Transverse colon (tissue), 4 donors: ENCODE data around the gene CFAP299. TPM values are rescaled to one million over a fixed set of nuclear protein-coding genes. Genes with fewer than 3 reads are reported as not detected.

Source experiments
- DNase-seq: peaks from one replicate; pipeline ENCODE4 v3.0.0-alpha.2; 2019
- H3K27ac ChIP-seq, 4 donors: fragments of 200-600 bp; sonication (generic); 2 replicates each; pipeline ENCODE4 v1.5.1; 2016 to 2018; ENCODE audit warnings: inconsistent platforms in 4 of 4
- H3K27me3 ChIP-seq: fragments of 200-600 bp; sonication (generic); 2 replicates; pipeline ENCODE4 v1.5.1; 2017; ENCODE audit warnings: inconsistent platforms
- H3K36me3 ChIP-seq, 4 donors: fragments of 200-600 bp; sonication (generic); 2 replicates each; pipeline ENCODE4 v1.5.1; 2017 to 2019; ENCODE audit warnings: inconsistent platforms in 4 of 4
- H3K4me1 ChIP-seq, 4 donors: fragments of 200-600 bp; sonication (generic); 2 replicates each; pipeline ENCODE4 v1.5.1; 2017 to 2020; ENCODE audit warnings: inconsistent platforms in 4 of 4
- H3K4me3 ChIP-seq, 4 donors: fragments of 200-600 bp; sonication (generic); 1 replicate in 1 of 4; 2 replicates in 3 of 4; pipeline versions ENCODE4 v1.5.1 to v1.6.1; 2017 to 2019; ENCODE audit warnings: inconsistent platforms in 4 of 4
- H3K9me3 ChIP-seq, 2 donors: fragments of 200-600 bp; sonication (generic); 2 replicates each; pipeline ENCODE4 v1.5.1; 2017 to 2019; ENCODE audit warnings: inconsistent platforms in 2 of 2
- EP300 ChIP-seq: sonication (generic); formaldehyde crosslinking; IDR thresholded peaks from one replicate; pipeline ENCODE4 v1.6.1; 2017; ENCODE audit warnings: antibody characterized with exemption, low read depth
- POLR2A ChIP-seq: fragments of 450-650 bp; IDR thresholded peaks from one replicate; pipeline ENCODE4 v1.6.1; 2016; ENCODE audit warnings: antibody characterized with exemption, mild to moderate bottlenecking, moderate library complexity
- POLR2AphosphoS5 ChIP-seq, 3 donors: sonication (generic); formaldehyde crosslinking; IDR thresholded peaks; one replicate each; pipeline ENCODE4 v1.6.1; 2016; ENCODE audit warnings: antibody characterized with exemption in 3 of 3
- WGBS, 2 donors: methylation state at CpG; one replicate each; pipeline ENCODE4 v1.1.5; 2018; ENCODE audit warnings: low coverage in 1 of 2; 5-methylcytosine and 5-hydroxymethylcytosine counted together
- in situ Hi-C, 4 donors: fragments of 200-750 bp; cut with MboI; loops; one replicate each; pipeline versions ENCODE4 v1.15.0 to v1.15.1; 2017; ENCODE audit warnings: low sequenced_read_pairs in 3 of 4, low pct_ligation_motif_present in 1 of 4, low pct_unique_long_range_greater_than_20kb in 1 of 4
- intact Hi-C: fragments of 100-400 bp; cut with DNase I; formaldehyde crosslinking; loops from one replicate; pipeline ENCODE4 v1.15.1; 2023; ENCODE audit warnings: low total_unique reads
- total RNA-seq, 4 donors: library from RNA; depleted of rRNA; stranded (reverse); fragments of >200 nt; gene quantifications; one replicate each; pipeline ENCODE4 v1.1.0, GENCODE V29; 2016
- TF ChIP-seq, protein P1 (sequence below), 5 experiments: fragments of 200-600 bp in 3 of 5; fragments of 450-650 bp in 2 of 5; sonication (generic) in 3 of 5; IDR thresholded peaks; 1 replicate in 2 of 5; 2 replicates in 3 of 5; pipeline ENCODE4 v1.5.1; 2016 to 2017; ENCODE audit warnings: antibody characterized with exemption in 5 of 5, inconsistent platforms in 3 of 5, mild to moderate bottlenecking in 2 of 5, moderate library complexity in 1 of 5

The CFAP299 gene
- total RNA-seq, 4 donors from 2014 or later = not detected

DNA sequence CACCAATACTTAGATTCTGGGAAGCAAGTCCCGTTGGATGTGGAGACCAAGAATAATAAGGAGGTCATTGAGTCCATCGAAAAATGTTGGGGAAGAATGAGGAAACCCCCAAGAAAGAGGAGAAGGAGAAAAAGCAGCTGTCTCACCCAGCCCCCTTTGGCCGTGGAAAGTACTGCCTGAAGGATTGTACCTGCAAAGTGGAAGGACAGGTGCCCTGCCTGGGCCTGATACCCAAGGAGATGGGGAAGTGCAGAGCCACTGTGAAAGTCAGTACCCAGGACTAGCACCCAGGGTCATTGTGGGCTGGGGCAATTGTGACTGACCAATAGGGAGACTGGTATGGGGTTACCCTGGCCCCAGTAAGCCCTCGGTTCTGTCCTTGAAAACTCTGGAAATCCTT is 13.8 kb upstream of the CFAP299 start:
- no peaks in the 10 kb centered on the region for H3K9me3 ChIP-seq
- H3K4me1 ChIP-seq = no peaks in the 10 kb centered on the region
- TF ChIP-seq POLR2AphosphoS5 (IDR thresholded peaks at IDR 0.05) (no peak), EP300 (no peak), POLR2A (no peak)
- TF ChIP-seq, protein P1, sequence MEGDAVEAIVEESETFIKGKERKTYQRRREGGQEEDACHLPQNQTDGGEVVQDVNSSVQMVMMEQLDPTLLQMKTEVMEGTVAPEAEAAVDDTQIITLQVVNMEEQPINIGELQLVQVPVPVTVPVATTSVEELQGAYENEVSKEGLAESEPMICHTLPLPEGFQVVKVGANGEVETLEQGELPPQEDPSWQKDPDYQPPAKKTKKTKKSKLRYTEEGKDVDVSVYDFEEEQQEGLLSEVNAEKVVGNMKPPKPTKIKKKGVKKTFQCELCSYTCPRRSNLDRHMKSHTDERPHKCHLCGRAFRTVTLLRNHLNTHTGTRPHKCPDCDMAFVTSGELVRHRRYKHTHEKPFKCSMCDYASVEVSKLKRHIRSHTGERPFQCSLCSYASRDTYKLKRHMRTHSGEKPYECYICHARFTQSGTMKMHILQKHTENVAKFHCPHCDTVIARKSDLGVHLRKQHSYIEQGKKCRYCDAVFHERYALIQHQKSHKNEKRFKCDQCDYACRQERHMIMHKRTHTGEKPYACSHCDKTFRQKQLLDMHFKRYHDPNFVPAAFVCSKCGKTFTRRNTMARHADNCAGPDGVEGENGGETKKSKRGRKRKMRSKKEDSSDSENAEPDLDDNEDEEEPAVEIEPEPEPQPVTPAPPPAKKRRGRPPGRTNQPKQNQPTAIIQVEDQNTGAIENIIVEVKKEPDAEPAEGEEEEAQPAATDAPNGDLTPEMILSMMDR (IDR thresholded peaks at IDR 0.05) = no peak
- WGBS, 2 donors = 88% methylated on average over 4 of the region's 4 CpGs; no CpG with 5 or more reads in 1 of the 2 donors
- no peaks in the 10 kb centered on the region for H3K27me3 ChIP-seq
- H3K27ac ChIP-seq = no peak overlapping the region
- in situ Hi-C loops = no loop called here
- intact Hi-C loops = no loop called here
- H3K4me3 ChIP-seq = no peak overlapping the region
- DNase-seq = no peak
- no peaks in the 10 kb centered on the region for H3K36me3 ChIP-seq

DNA sequence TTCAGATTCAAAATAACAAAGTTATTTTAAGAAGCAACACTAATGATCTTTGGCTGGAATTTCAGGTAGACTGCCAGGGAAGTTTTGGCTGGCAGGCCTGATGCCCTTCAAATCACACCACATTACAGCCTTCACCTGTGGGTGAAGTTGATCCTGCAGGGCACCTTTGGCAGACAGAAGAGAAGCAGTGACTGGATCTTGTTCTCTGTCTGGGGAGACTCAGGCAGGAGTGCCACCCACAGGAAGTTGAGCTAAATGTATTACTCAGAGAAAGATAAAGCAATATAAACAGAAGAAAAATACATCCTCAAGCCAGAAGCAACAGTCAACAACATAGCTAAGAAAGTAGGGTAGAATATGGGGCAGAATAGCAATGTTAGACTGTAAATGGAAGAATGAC is 12.8 kb upstream of the CFAP299 start:
- Histone ChIP-seq H3K27ac (no peak overlapping the region), H3K4me1 (no peaks in the 10 kb centered on the region), H3K4me3 (no peak overlapping the region), H3K9me3 (no peaks in the 10 kb centered on the region), H3K36me3 (no peaks in the 10 kb centered on the region), H3K27me3 (no peaks in the 10 kb centered on the region)
- intact Hi-C loops (no loop called here), in situ Hi-C loops (no loop called here)
- TF ChIP-seq EP300 (no peak), POLR2A (no peak), POLR2AphosphoS5 (IDR thresholded peaks at IDR 0.05) (no peak)
- TF ChIP-seq, protein P1 (IDR thresholded peaks at IDR 0.05) = no peak
- DNase-seq = no peak

DNA sequence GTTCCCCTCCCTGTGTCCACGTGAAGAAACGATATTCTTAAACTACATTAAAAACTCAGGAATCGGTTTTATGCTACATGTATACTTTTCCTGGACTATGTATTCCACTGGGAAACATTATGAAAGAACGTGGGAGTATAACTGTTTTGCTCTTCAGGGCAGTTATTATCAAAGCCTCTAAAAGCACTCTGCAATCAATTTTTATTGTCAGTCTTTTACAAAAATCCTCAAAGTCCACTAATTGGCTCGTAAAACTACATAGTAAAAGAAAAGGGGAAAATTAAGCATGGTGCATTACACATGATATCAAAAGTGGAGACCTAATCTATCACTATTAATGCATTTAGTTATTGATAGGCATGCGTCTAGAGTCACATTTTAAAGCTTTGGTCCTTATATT is 11.4 kb upstream of the CFAP299 start:
- H3K4me1 ChIP-seq = no peaks in the 10 kb centered on the region
- H3K36me3 ChIP-seq = no peaks in the 10 kb centered on the region
- in situ Hi-C loops (no loop called here), intact Hi-C loops (no loop called here)
- no peak overlapping the region for H3K27ac ChIP-seq
- H3K9me3 ChIP-seq = no peaks in the 10 kb centered on the region
- no peak for DNase-seq
- no peak overlapping the region for H3K4me3 ChIP-seq
- WGBS, 2 donors = 77% methylated on average over 6 of the region's 6 CpGs
- H3K27me3 ChIP-seq = no peaks in the 10 kb centered on the region
- TF ChIP-seq EP300 = no peak
- TF ChIP-seq, protein P1 (IDR thresholded peaks at IDR 0.05) = no peak
- no peak for TF ChIP-seq POLR2A
- TF ChIP-seq POLR2AphosphoS5 (IDR thresholded peaks at IDR 0.05) = no peak

DNA sequence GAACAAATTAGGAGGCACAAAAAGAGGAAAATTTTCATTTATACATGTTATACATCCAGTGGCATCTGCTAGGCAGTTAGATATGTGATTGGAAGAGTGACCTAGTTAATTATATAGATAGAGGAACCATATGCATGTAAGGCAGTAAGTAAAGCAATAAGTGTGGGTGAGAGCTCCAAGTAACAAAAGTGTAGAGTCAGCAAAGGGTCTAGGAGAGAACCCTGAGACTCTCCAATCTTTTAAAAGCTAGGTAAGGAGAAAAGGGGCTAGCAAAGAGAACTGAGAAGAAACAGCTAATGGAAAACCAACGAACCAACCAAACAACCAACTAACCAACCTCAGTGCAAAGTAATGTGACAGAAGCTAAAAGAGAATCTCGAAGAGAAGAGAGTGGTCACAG is 3.8 kb upstream of the CFAP299 start:
- Histone ChIP-seq H3K27ac (no peak overlapping the region), H3K4me1 (peaks cover 0 to 14% (median 9%) of the 10 kb centered on the region in 4 donors), H3K27me3 (peaks cover 30% of the 10 kb centered on the region), H3K36me3 (no peaks in the 10 kb centered on the region), H3K9me3 (no peaks in the 10 kb centered on the region), H3K4me3 (no peak overlapping the region)
- in situ Hi-C loops = no loop called here
- 67 to 74% methylated on average over 2 of the region's 2 CpGs for WGBS, 2 donors
- TF ChIP-seq POLR2A = no peak
- no peak for TF ChIP-seq EP300
- TF ChIP-seq, protein P1 (IDR thresholded peaks at IDR 0.05) = no peak
- TF ChIP-seq POLR2AphosphoS5 (IDR thresholded peaks at IDR 0.05) = no peak
- no peak for DNase-seq
- intact Hi-C loops = no loop called here
